SJCRH30 (cell line): Measurements from ENCODE around the gene RNF212. TPM values are rescaled to one million over a fixed set of nuclear protein-coding genes. Genes with fewer than 3 reads are reported as not detected.
"Not testable (repeated sequence)": the region's sequence is repeated elsewhere in the genome, so short reads cannot be mapped to it uniquely, and the experiment has no call there.

Source experiments
- DNase-seq, 2 experiments: peaks; one replicate each; pipeline ENCODE4 v3.0.0-alpha.2; 2015 to 2020
- H3K27ac ChIP-seq: fragments of 250-450 bp; sonication (Bioruptor Pico); 2 replicates; pipeline ENCODE4 v1.5.1; 2020; ENCODE audit warnings: mild to moderate bottlenecking, moderate library complexity
- H3K27me3 ChIP-seq: fragments of 250-450 bp; sonication (Bioruptor Pico); 2 replicates; pipeline ENCODE4 v1.5.1; 2020; ENCODE audit warnings: mild to moderate bottlenecking, moderate library complexity
- H3K36me3 ChIP-seq: fragments of 250-450 bp; sonication (Bioruptor Pico); 2 replicates; pipeline ENCODE4 v1.5.1; 2020; ENCODE audit warnings: mild to moderate bottlenecking, moderate library complexity
- H3K4me1 ChIP-seq: fragments of 250-450 bp; sonication (Bioruptor Pico); 2 replicates; pipeline ENCODE4 v1.5.1; 2020; ENCODE audit warnings: mild to moderate bottlenecking, moderate library complexity
- H3K4me3 ChIP-seq: fragments of 250-450 bp; sonication (Bioruptor Pico); 2 replicates; pipeline ENCODE4 v1.5.1; 2020; ENCODE audit warnings: mild to moderate bottlenecking, moderate library complexity
- H3K9me3 ChIP-seq: fragments of 250-450 bp; sonication (Bioruptor Pico); replicated peaks from 2 replicates; pipeline ENCODE4 v1.5.1; 2020; ENCODE audit warnings: mild to moderate bottlenecking, moderate library complexity
- total RNA-seq: library from RNA; depleted of rRNA; stranded (reverse); fragments of >200 nt; shearing (Covaris generic); gene quantifications from 2 replicates; pipeline ENCODE4 v1.2.3, GENCODE V29; 2014

Gene RNF212
- total RNA-seq, 1 experiment from 2014 or later, result not detected

- no peak overlapping the region for H3K27ac ChIP-seq
- no peak for DNase-seq
- no peaks in the 10 kb centered on the region for H3K36me3 ChIP-seq
These were observed 19.7 kb upstream of the RNF212 start for GRCh38 chr4:1133033-1133432.

GRCh38 chr4:1130316-1131186, 17.2 kb upstream of the RNF212 start:
- no peak overlapping the region for H3K27ac ChIP-seq
- no peaks in the 10 kb centered on the region for H3K4me1 ChIP-seq
- H3K27me3 ChIP-seq, result no peaks in the 10 kb centered on the region
- no peaks in the 10 kb centered on the region; the same call in 1 of the 2 replicates for H3K9me3 ChIP-seq
- no peak overlapping the region for H3K4me3 ChIP-seq
- H3K36me3 ChIP-seq, result no peaks in the 10 kb centered on the region
- DNase-seq, result peak; percentile 53 to 90

More at GRCh38 chr4:1133033-1133432, 19.7 kb upstream of the RNF212 start:
- Histone ChIP-seq H3K4me3 (no peak overlapping the region), H3K4me1 (no peaks in the 10 kb centered on the region), H3K9me3 (no peaks in the 10 kb centered on the region; the same call in 1 of the 2 replicates), H3K27me3 (no peaks in the 10 kb centered on the region)

GRCh38 chr4:1126506-1126905, 13.1 kb upstream of the RNF212 start:
- Histone ChIP-seq H3K4me3 (no peak overlapping the region), H3K27me3 (no peaks in the 10 kb centered on the region), H3K36me3 (no peaks in the 10 kb centered on the region), H3K27ac (no peak overlapping the region), H3K4me1 (no peaks in the 10 kb centered on the region), H3K9me3 (no peaks in the 10 kb centered on the region)
- DNase-seq, result no peak

GRCh38 chr4:1125466-1125865, 12.1 kb upstream of the RNF212 start:
- H3K27ac ChIP-seq, H3K4me3 ChIP-seq, H3K27me3 ChIP-seq, H3K4me1 ChIP-seq, H3K9me3 ChIP-seq, DNase-seq, H3K36me3 ChIP-seq: not testable (repeated sequence)

GRCh38 chr4:1124818-1125217, 11.5 kb upstream of the RNF212 start:
- Histone ChIP-seq H3K36me3 (no peaks in the 10 kb centered on the region), H3K27ac (no peak overlapping the region), H3K4me3 (no peak overlapping the region), H3K27me3 (no peaks in the 10 kb centered on the region), H3K4me1 (no peaks in the 10 kb centered on the region), H3K9me3 (no peaks in the 10 kb centered on the region)
- DNase-seq, result no peak

GRCh38 chr4:1122505-1122904, 9.1 kb upstream of the RNF212 start:
- DNase-seq, result no peak
- Histone ChIP-seq H3K27ac (no peak overlapping the region), H3K9me3 (no peaks in the 10 kb centered on the region), H3K4me1 (no peaks in the 10 kb centered on the region), H3K4me3 (no peak overlapping the region), H3K36me3 (no peaks in the 10 kb centered on the region), H3K27me3 (no peaks in the 10 kb centered on the region)

GRCh38 chr4:1116838-1117237, 3.5 kb upstream of the RNF212 start:
- H3K27ac ChIP-seq, result no peak overlapping the region
- H3K4me3 ChIP-seq, result no peak overlapping the region
- H3K4me1 ChIP-seq, result no peaks in the 10 kb centered on the region
- no peak for DNase-seq
- no peaks in the 10 kb centered on the region for H3K36me3 ChIP-seq
- H3K9me3 ChIP-seq, result no peaks in the 10 kb centered on the region
- H3K27me3 ChIP-seq, result no peaks in the 10 kb centered on the region; the same call in 1 of the 2 replicates

GRCh38 chr4:1115528-1116293, 2.3 kb upstream of the RNF212 start:
- Histone ChIP-seq H3K27ac (no peak overlapping the region), H3K36me3 (no peaks in the 10 kb centered on the region), H3K4me1 (no peaks in the 10 kb centered on the region), H3K9me3 (no peaks in the 10 kb centered on the region), H3K4me3 (no peak overlapping the region), H3K27me3 (peaks cover 3% of the 10 kb centered on the region; the same call in 1 of the 2 replicates)
- DNase-seq, result no peak

GRCh38 chr4:1112821-1113182, 562 bp downstream of the RNF212 start:
- peaks cover 5% of the 10 kb centered on the region; the same call in 1 of the 2 replicates for H3K27me3 ChIP-seq
- H3K27ac ChIP-seq, result no peak overlapping the region
- H3K36me3 ChIP-seq, result no peaks in the 10 kb centered on the region
- no peaks in the 10 kb centered on the region for H3K4me1 ChIP-seq
- H3K9me3 ChIP-seq, result no peaks in the 10 kb centered on the region
- DNase-seq, result no peak
- H3K4me3 ChIP-seq, result no peak overlapping the region

- DNase-seq, result peak; percentile 32 to 43
These were observed 1.1 kb downstream of the RNF212 start for GRCh38 chr4:1112174-1112820.

GRCh38 chr4:1111259-1111809, 2.0 kb downstream of the RNF212 start:
- no peak overlapping the region for H3K27ac ChIP-seq
- DNase-seq, result no peak
- peaks cover 5% of the 10 kb centered on the region; the same call in 1 of the 2 replicates for H3K27me3 ChIP-seq
- no peaks in the 10 kb centered on the region for H3K4me1 ChIP-seq
- H3K36me3 ChIP-seq, result no peaks in the 10 kb centered on the region
- H3K9me3 ChIP-seq, result no peaks in the 10 kb centered on the region
- H3K4me3 ChIP-seq, result no peak overlapping the region

More at GRCh38 chr4:1112174-1112820, 1.1 kb downstream of the RNF212 start:
- no peaks in the 10 kb centered on the region for H3K4me1 ChIP-seq
- peaks cover 5% of the 10 kb centered on the region; the same call in 1 of the 2 replicates for H3K27me3 ChIP-seq
- no peaks in the 10 kb centered on the region for H3K36me3 ChIP-seq
- H3K27ac ChIP-seq, result no peak overlapping the region
- H3K4me3 ChIP-seq, result no peak overlapping the region
- H3K9me3 ChIP-seq, result no peaks in the 10 kb centered on the region

GRCh38 chr4:1109898-1110506, 3.4 kb downstream of the RNF212 start:
- Histone ChIP-seq H3K4me1 (no peaks in the 10 kb centered on the region), H3K36me3 (no peaks in the 10 kb centered on the region), H3K9me3 (no peaks in the 10 kb centered on the region), H3K27ac (no peak overlapping the region), H3K27me3 (peaks cover 5% of the 10 kb centered on the region; the same call in 1 of the 2 replicates), H3K4me3 (no peak overlapping the region)
- DNase-seq, result no peak

- no peaks in the 10 kb centered on the region for H3K9me3 ChIP-seq
- 0 out of 2 replicates have a peak, but pooled peaks cover under 1% of the 10 kb centered on the region for H3K4me1 ChIP-seq
- H3K27me3 ChIP-seq, result peaks cover 5% of the 10 kb centered on the region; the same call in 1 of the 2 replicates
- H3K4me3 ChIP-seq, result no peak overlapping the region
- DNase-seq, result no peak
- no peaks in the 10 kb centered on the region for H3K36me3 ChIP-seq
- H3K27ac ChIP-seq, result no peak overlapping the region
These were observed 4.0 kb downstream of the RNF212 start for GRCh38 chr4:1109333-1109732.

- Histone ChIP-seq H3K27ac (no peak overlapping the region), H3K9me3 (no peaks in the 10 kb centered on the region), H3K4me3 (no peak overlapping the region), H3K27me3 (peaks cover 1% of the 10 kb centered on the region; the same call in 1 of the 2 replicates), H3K36me3 (0 out of 2 replicates have a peak, but pooled peaks cover 2% of the 10 kb centered on the region), H3K4me1 (0 out of 2 replicates have a peak, but pooled peaks cover 2% of the 10 kb centered on the region)
- no peak for DNase-seq
These were observed 7.7 kb downstream of the RNF212 start for GRCh38 chr4:1105662-1106061.
